DOHH2 (cell line): ENCODE measurements around the gene AMMECR1.
A peak's percentile ranks its signal among the peaks of the same experiment; 100 is the strongest.

Source experiments
- H3F3A ChIP-seq: fragments of 200-600 bp; sonication (generic), shearing (Covaris generic); 2 replicates; pipeline ENCODE4 v1.6.0; 2016; ENCODE audit warnings: antibody characterized with exemption, mild to moderate bottlenecking; ENCODE audit not compliant: control insufficient read depth, insufficient read depth
- H3K27ac ChIP-seq: fragments of 200-600 bp; sonication (generic); 2 replicates; pipeline ENCODE4 v1.5.1; 2014; ENCODE audit warnings: low read depth, mild to moderate bottlenecking, low read length, moderate library complexity
- H3K27me3 ChIP-seq: fragments of 200-600 bp; sonication (generic); 2 replicates; pipeline ENCODE4 v1.6.1; 2014; ENCODE audit warnings: mild to moderate bottlenecking, low read length, mixed read lengths; ENCODE audit not compliant: control insufficient read depth
- H3K36me3 ChIP-seq: fragments of 200-600 bp; sonication (generic); 2 replicates; pipeline ENCODE4 v1.6.1; 2014; ENCODE audit warnings: mild to moderate bottlenecking, low read length, moderate library complexity, mixed read lengths; ENCODE audit not compliant: control insufficient read depth
- H3K4me1 ChIP-seq: fragments of 200-600 bp; sonication (generic); 2 replicates; pipeline ENCODE4 v1.6.1; 2014; ENCODE audit warnings: mild to moderate bottlenecking, low read length, mixed read lengths; ENCODE audit not compliant: control insufficient read depth
- H3K4me2 ChIP-seq: fragments of 200-600 bp; sonication (generic); 2 replicates; pipeline ENCODE4 v1.6.0; 2014; ENCODE audit warnings: mild to moderate bottlenecking, low read length, moderate library complexity
- H3K4me3 ChIP-seq: fragments of 200-600 bp; sonication (generic); 2 replicates; pipeline ENCODE4 v1.5.1; 2014; ENCODE audit warnings: mild to moderate bottlenecking, low read length, mixed read lengths
- H3K79me2 ChIP-seq: fragments of 200-600 bp; sonication (generic); 2 replicates; pipeline ENCODE4 v1.6.1; 2014; ENCODE audit warnings: mild to moderate bottlenecking, low read length, mixed read lengths; ENCODE audit not compliant: control insufficient read depth
- H3K9me2 ChIP-seq: fragments of 200-600 bp; sonication (generic); replicated peaks from 2 replicates; pipeline ENCODE4 v1.6.1; 2014; ENCODE audit warnings: mild to moderate bottlenecking, low read length, mixed read lengths; ENCODE audit not compliant: control insufficient read depth
- H3K9me3 ChIP-seq: fragments of 200-600 bp; sonication (generic); 2 replicates; pipeline ENCODE4 v1.6.1; 2014; ENCODE audit warnings: antibody characterized with exemption, low read length, mixed read lengths; ENCODE audit not compliant: control insufficient read depth, insufficient read depth
- H4K20me1 ChIP-seq: fragments of 200-600 bp; sonication (generic); 2 replicates; pipeline ENCODE4 v1.6.0; 2014; ENCODE audit warnings: low read depth, mild to moderate bottlenecking, antibody characterized with exemption, low read length, moderate library complexity; ENCODE audit not compliant: control insufficient read depth, insufficient read depth
- EZH2phosphoT487 ChIP-seq: fragments of 200-600 bp; sonication (generic); IDR thresholded peaks from 2 replicates; pipeline ENCODE4 v1.6.1; 2017; ENCODE audit warnings: borderline replicate concordance, mild to moderate bottlenecking, antibody characterized with exemption, low read length, moderate library complexity, mixed read lengths
- TF ChIP-seq, protein P1 (sequence below): fragments of 200-600 bp; sonication (generic); IDR thresholded peaks from one replicate; pipeline ENCODE4 v1.5.1; 2014; ENCODE audit warnings: antibody characterized with exemption, mild to moderate bottlenecking, low read depth, low read length; ENCODE audit not compliant: poor library complexity, severe bottlenecking

AMMECR1 gene

DNA sequence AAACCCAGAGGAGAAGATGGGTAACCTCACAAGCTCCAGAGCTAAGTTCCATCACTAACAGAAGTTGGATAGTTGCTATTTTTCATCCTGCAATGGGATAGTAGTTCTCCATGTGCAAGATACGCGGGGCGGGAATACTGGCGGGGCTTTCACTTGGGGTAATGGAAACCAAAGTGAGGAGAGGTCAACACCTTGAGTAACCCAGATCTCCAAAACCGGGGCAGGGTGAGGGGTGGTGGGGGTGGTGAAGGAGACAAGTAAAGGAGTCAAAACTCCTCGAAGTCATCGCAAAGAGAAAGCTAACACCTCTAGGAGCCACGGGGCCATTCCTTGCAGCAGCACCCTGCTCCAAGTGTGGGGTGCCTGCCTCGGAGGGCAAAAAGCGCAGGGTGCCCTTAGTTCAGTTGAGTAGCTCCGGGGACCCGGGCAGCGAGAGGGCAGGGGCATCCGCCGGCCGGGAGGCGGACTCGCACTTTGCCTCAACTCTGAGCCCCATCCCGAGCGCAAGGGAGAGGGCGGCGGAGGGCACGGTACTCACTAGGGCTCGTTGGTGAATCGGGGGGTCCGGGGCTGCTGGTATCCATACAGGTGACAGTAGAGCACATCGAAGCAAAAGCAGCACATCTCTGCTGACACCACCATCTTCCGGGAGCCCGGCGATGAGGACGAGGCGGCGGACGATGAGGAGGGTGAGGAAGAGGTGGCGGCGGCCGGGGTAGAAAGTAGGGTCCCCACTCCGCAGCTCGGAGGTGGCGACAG is 645 bp downstream of the AMMECR1 start:
- peaks cover 56% of the 10 kb centered on the region for H3K79me2 ChIP-seq
- no peaks in the 10 kb centered on the region for H3K27me3 ChIP-seq

DNA sequence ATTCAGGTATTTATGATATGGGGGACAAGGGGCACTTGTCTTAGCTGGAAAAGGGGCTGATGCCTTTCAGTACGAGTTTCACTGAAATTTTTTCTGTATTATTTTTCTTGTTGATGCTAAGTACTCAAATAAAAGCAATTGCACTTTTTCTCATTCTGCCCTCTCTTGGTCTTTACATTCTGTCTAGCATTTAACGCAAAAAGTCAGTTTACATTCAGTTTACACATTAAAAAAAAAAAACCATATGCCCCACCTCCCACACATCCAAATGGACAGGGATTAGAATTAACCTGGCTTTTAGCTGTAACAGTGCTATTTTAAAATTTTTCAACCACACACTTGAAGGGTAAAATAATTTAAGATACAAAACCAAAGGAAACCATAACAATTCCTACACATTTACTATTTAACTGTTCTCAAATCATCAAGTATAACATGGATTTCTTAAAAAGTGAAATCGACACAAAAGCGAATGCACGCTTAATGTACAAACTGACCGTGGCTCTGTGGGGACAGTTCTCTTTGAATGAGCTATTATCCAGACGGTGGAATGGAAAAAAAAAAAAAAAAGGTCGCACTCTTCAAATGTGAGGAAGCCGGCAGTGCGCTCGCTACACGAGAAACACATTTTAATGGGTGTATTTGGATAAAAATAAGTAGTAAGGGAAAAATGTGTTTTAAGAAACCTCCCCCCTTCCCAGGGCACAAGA is 1.4 kb downstream of the AMMECR1 start:
- Histone ChIP-seq H3K4me2 (peak overlapping the region; percentile 75), H3K9me2 (no peaks in the 10 kb centered on the region), H3F3A (no peaks in the 10 kb centered on the region), H3K79me2 (peaks cover 63% of the 10 kb centered on the region), H4K20me1 (peaks cover 3% of the 10 kb centered on the region; the same call in 1 of the 2 replicates), H3K27me3 (no peaks in the 10 kb centered on the region), H3K9me3 (no peaks in the 10 kb centered on the region), H3K4me3 (peak overlapping the region; percentile 91), H3K4me1 (peaks cover 41% of the 10 kb centered on the region), H3K27ac (no peak overlapping the region), H3K36me3 (peaks cover 3% of the 10 kb centered on the region; the same call in 1 of the 2 replicates)
- no peak for TF ChIP-seq EZH2phosphoT487
- TF ChIP-seq, protein P1, sequence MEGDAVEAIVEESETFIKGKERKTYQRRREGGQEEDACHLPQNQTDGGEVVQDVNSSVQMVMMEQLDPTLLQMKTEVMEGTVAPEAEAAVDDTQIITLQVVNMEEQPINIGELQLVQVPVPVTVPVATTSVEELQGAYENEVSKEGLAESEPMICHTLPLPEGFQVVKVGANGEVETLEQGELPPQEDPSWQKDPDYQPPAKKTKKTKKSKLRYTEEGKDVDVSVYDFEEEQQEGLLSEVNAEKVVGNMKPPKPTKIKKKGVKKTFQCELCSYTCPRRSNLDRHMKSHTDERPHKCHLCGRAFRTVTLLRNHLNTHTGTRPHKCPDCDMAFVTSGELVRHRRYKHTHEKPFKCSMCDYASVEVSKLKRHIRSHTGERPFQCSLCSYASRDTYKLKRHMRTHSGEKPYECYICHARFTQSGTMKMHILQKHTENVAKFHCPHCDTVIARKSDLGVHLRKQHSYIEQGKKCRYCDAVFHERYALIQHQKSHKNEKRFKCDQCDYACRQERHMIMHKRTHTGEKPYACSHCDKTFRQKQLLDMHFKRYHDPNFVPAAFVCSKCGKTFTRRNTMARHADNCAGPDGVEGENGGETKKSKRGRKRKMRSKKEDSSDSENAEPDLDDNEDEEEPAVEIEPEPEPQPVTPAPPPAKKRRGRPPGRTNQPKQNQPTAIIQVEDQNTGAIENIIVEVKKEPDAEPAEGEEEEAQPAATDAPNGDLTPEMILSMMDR = no peak

More for the DNA sequence above, 645 bp downstream of the AMMECR1 start:
- Histone ChIP-seq H3K27ac (peak overlapping the region; percentile 57), H3K9me2 (no peaks in the 10 kb centered on the region), H3F3A (no peaks in the 10 kb centered on the region), H3K9me3 (no peaks in the 10 kb centered on the region), H3K4me3 (peak overlapping the region; percentile 91), H3K4me1 (peaks cover 49% of the 10 kb centered on the region), H3K36me3 (peaks cover 3% of the 10 kb centered on the region; the same call in 1 of the 2 replicates), H3K4me2 (peak overlapping the region; percentile 75), H4K20me1 (peaks cover 3% of the 10 kb centered on the region; the same call in 1 of the 2 replicates)
- TF ChIP-seq EZH2phosphoT487 = no peak

- Histone ChIP-seq H3K4me3 (peak overlapping the region; percentile 91), H3K4me2 (peak overlapping the region; percentile 75), H3K79me2 (peaks cover 73% of the 10 kb centered on the region), H4K20me1 (peaks cover 3% of the 10 kb centered on the region; the same call in 1 of the 2 replicates), H3K4me1 (peaks cover 36% of the 10 kb centered on the region), H3K9me2 (no peaks in the 10 kb centered on the region), H3K27me3 (no peaks in the 10 kb centered on the region), H3F3A (no peaks in the 10 kb centered on the region), H3K36me3 (peaks cover 3% of the 10 kb centered on the region; the same call in 1 of the 2 replicates), H3K9me3 (no peaks in the 10 kb centered on the region), H3K27ac (no peak overlapping the region)
- TF ChIP-seq EZH2phosphoT487 = no peak
- TF ChIP-seq, protein P1 = no peak
These were observed 2.3 kb downstream of the AMMECR1 start for GRCh38 chrX:110315551-110315950.
